ENCODE results near the gene GPR156.

- TF ChIP-seq, protein P1, sequence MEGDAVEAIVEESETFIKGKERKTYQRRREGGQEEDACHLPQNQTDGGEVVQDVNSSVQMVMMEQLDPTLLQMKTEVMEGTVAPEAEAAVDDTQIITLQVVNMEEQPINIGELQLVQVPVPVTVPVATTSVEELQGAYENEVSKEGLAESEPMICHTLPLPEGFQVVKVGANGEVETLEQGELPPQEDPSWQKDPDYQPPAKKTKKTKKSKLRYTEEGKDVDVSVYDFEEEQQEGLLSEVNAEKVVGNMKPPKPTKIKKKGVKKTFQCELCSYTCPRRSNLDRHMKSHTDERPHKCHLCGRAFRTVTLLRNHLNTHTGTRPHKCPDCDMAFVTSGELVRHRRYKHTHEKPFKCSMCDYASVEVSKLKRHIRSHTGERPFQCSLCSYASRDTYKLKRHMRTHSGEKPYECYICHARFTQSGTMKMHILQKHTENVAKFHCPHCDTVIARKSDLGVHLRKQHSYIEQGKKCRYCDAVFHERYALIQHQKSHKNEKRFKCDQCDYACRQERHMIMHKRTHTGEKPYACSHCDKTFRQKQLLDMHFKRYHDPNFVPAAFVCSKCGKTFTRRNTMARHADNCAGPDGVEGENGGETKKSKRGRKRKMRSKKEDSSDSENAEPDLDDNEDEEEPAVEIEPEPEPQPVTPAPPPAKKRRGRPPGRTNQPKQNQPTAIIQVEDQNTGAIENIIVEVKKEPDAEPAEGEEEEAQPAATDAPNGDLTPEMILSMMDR (IDR thresholded peaks at IDR 0.05) = no peak
- no peak for TF ChIP-seq POLR2A (IDR thresholded peaks at IDR 0.05)
- no peak for TF ChIP-seq POLR2AphosphoS5 (IDR thresholded peaks at IDR 0.05)
These were observed 19.6 kb upstream of the GPR156 start for GRCh38 chr3:120304616-120305015.
